HG03469 (cell line): ENCODE data around the gene SYPL2.
"Not testable (repeated sequence)": the region's sequence is repeated elsewhere in the genome, so short reads cannot be mapped to it uniquely, and the experiment has no call there.

ENCODE experiments used
- ATAC-seq: cut with Tn5 transposase; IDR thresholded peaks from one replicate; pipeline ENCODE4 v1.9.1; 2021; ENCODE audit warnings: mild to moderate bottlenecking, moderate library complexity, moderate number of reproducible peaks; ENCODE audit not compliant: unreplicated experiment

SYPL2 gene

DNA sequence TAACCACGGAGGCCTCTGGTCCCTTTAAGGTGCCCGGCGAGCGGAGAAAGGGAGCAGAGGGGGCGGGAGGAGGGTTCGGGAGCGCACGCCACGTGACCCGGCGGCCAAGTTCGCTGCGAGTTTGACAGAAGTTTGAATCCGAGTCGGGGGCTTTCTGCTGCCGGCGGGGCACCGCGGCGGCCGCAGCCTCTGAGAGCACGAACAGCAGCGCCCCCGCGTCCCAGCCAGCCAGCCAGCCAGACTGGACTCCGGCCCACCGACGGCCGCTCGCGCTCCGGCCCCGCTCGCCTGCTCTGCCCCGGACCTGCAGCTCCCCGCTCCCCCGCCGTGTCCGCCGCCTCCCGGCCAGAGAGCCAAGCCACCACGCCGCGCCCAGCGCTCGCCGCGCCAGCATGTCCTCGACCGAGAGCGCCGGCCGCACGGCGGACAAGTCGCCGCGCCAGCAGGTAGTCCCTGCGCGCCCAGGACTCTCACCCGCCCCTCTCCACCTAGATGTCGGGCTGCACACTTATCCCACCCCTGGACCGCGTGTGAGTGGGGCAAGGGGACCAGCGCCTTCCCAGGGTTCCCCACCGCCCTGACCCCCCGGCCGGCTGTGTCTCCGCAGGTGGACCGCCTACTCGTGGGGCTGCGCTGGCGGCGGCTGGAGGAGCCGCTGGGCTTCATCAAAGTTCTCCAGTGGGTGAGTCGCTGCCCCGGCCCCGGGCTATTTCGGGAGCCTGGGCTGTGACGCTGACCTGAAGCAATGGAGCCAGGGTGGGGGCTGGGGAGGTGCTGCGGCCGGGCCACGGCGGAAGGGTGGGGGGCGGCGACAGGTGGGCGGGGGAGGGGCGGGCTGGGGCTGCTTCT lies at the start of gene SYPL2:
TSS of gene SYPL2 (plus strand) at position 95 of the 849 bp plus-strand sequence. CDS start at position 393, 298 bp downstream.
- ATAC-seq, result no peak

DNA sequence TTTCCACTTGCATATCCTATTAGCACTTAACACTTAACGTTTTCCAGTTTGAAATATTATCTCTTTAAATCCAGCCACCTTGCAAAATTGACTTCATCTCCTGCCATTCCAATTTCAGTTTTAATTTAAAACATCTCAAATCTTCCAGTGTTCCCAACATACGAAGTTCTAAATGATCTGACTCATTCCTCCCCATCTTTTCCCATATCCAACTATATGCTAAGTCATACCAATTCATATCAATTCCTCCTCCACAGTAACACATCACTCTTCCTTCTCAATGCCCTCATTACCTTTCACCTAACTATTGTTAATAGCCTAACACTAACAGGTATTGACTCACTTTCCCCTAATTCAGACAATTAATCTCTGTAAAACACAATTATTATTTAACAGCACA lies 42.8 kb upstream of the SYPL2 start:
- ATAC-seq, result no peak

DNA sequence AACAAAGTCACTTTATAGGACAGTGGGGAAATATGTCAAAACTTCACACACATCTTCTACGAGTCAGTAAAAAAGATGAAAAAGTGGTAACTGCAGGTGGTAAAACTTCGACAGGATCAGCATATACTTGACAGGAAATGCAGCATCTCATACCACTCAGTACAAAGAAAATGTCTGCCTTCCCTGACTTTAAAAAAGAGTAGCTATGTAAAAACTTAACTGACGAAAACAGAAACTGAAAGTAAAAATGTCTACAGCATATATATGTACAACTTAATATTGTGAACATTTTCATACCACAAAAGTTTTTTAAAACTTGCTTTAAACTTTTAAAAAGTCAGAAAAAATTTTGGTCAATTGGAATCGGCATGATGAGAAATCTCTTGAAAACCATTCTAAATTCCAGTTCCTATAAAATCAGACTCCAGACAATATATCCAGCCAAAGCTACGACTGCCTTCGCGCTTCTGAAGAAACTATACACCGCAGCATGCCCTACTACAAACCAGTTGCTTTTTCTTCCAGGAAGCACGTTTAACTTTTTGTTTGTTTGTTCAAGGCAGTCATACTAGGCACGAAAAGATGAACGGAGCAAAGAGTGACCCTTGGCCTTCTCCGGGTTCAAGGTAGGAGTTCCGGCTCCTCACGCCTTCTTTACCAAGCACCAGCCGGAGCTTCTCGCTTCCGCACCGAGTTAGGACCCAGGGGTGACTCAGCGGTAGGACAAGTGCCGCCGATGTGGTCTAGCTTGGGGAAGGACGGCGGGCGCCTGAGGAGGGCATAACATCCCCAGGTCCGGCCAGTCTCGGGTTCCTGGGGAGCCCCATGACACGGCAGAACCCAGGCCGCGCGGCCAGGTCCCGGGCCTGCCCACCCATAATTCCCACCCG lies 40.7 kb upstream of the SYPL2 start:
- ATAC-seq, result peak; percentile 11

DNA sequence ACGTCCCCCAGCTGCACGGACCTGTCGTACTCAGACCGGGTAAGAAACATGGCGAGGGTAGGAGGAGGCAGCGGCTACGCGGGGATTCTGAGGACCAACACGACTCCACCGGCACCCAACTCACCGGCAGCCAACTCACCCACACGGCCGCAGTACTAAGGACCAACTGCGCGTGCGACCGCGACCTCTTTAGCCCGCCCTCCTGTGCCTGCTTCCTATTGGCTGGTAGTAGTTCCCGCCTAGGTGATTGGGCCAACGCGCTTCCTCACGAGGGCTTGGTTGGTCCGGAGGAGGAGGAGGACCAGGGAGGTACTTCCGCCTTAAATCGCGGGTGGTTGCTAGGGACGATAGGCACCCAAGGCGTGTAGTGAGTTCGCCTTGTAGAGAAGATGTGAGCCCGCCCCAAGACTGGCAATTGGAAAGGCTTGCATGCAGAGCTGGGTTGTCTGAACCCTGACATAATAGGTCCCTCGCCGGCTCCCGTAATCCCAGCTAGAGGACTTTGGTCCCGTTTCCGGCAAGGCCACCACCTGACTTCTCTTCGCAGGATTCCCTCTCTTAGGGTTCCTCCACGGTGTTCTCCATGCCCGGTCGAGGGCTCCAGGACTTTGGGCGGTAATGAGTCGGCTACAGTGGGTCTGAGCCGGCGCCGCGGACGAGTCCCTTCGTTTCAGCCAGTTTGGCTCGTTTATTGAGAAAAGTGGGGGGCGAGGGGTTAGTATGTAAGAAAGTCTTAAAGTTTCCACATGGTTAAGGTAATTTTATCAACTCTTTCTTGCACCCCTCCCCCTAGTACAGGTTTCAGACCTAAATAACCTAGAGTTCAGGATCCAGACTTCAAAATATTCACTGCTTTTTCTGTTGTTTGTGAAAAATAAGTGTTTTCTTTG lies 39.8 kb upstream of the SYPL2 start, which contains the start of gene PSMA5:
TSS of gene PSMA5 (minus strand) at position 168 of the 890 bp plus-strand sequence. CDS start at position 50, 118 bp downstream.
- ATAC-seq, result peak; percentile 84

DNA sequence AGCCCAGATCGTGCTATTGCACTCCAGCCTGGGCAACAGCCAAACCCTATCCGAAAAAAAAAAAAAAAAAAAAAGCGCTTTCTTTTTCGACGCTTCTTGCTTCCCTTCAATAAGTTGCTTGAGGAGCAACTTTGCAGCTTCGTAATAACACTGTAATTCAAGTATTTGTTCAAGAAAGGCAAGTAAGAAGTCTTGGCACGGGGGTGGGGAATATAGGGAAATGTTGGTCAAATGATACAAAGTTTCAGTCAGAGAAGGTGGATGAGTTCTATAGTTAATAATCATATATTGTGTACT lies 39.2 kb upstream of the SYPL2 start:
- ATAC-seq, result no peak

DNA sequence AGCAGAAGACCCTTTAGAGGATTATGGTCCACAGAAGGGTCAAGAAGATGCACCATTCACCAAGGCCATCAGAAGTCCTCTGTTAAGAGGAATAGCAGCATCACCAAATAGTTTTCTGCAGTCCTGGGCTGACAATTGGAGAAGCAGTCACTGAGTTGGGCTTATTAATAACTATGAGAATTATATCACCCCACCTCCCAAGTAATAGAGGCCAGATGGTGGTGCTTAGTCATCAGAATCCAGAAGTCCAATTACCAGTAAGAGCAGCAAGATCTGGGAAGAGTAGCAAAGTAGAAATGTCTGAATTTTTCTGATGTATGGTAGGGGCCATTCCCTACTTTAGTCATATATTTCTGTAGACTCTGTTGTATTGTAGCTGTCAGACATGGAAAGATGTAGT lies 34.0 kb upstream of the SYPL2 start:
- no peak for ATAC-seq

DNA sequence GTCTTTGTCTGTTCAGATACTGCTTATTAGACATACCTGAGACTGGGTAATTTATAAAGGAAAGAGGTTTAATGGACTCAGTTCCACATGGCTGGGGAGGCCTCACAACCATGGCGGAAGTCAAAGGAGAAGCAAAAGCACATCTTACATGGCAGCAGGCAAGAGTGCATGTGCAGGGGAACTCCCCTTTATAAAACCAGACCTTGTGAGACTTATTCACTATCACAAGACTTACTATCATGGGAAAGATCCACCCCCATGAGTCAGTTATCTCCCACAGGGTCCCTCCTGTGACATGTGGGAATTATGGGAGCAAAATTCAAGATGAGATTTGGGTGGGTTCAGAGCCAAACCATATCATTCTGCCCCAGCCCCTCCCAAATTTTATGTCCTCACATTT lies 33.0 kb upstream of the SYPL2 start:
- ATAC-seq, result no peak

DNA sequence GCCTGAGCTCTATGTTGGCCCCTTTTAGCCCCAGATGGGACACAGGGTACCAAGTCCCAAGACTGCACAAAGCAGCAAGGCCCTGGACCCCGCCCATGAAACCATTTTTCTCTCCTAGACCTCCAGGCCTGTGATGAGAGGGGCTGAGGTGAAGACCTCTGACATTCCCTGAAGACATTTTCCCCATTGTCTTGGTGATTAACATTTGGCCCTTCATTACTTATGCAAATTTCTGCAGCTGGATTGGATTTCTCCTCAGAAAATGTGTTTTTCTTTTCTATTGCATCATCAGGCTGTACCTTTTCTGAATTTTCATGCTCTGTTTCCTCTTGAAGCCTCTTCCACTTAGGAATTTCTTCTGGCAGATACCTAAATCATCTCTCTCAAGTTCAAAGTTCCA lies 31.9 kb upstream of the SYPL2 start:
- ATAC-seq, result no peak

DNA sequence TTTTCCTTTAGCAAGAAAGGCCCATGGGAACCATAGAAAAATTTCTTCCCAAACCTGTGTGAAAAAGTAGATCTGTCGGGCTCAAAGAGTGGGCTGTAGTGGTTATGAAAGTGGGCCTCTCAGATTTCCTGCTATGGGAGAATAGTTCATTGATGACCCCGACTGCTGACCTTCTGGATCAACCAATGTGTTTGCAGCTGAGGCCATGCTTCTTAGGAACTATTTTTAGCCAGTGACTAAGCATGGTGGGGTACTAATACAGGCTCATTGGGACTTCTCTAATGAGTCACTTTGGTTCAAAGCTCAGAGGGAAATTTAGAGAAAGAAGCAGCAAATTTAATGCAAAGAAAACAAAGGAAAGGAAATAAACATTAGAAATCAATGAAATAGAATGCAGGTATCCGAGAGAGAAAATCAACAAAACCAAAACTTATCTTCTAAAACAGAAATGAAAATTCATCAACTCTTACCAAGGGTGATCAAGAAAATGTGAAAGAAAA lies 27.5 kb upstream of the SYPL2 start:
- ATAC-seq, result no peak

DNA sequence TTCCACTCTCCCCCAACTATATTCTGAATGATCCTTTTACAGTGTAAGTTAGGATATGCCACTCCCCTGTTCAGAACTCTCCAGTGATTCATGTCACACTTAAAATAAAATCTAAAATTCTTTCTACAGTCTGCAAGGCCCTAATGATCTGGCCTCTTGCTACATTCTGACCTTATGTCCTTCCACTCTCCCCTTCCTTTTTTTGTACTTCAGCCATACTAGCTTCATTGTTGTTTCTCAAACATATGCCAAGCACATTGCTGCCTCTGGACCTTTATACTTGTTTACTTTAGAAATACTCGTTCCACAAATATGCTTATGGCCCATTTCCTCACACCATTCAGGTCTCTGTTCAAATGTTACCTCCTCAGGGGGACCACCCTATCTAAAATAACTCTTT lies 25.3 kb upstream of the SYPL2 start:
- ATAC-seq, result no peak

DNA sequence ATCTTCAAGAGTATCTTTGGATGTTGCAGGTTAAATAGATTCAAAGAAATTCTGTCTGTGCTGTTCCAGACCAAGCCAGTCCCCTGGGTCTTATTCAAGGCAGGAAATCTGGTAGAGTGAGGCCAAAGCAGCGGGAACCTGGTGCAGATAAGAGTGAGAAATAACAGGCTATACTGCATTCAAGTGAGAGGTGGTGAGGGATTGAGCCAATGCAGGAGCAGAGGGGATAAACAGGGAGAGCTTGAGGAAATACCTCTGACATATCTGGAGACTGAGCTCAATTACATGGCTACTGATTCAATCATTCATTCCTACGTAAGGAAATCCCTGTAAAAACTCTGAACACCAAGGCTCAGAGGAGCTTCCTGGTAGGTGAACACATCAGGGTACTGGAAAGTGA lies 22.9 kb upstream of the SYPL2 start:
- ATAC-seq, result no peak

DNA sequence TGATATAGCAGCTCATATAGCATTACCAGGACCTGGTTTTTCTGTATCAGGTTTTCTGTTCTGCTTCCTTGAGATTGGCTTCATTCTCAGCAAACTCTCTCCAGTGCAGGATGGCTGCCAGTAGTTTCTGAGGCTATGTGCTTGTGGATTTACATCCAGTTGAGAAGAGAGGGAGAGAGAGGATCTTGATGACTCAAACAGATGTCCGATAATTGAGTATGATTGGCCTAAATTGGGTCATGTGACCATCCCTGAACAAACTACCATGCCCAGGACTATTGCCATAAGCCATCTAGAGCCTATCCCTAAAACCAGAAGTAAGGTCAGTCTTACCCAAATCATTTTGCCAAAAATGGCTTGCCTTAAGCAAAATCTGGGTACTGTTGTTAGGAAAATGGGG lies 22.0 kb upstream of the SYPL2 start:
- ATAC-seq, result no peak

DNA sequence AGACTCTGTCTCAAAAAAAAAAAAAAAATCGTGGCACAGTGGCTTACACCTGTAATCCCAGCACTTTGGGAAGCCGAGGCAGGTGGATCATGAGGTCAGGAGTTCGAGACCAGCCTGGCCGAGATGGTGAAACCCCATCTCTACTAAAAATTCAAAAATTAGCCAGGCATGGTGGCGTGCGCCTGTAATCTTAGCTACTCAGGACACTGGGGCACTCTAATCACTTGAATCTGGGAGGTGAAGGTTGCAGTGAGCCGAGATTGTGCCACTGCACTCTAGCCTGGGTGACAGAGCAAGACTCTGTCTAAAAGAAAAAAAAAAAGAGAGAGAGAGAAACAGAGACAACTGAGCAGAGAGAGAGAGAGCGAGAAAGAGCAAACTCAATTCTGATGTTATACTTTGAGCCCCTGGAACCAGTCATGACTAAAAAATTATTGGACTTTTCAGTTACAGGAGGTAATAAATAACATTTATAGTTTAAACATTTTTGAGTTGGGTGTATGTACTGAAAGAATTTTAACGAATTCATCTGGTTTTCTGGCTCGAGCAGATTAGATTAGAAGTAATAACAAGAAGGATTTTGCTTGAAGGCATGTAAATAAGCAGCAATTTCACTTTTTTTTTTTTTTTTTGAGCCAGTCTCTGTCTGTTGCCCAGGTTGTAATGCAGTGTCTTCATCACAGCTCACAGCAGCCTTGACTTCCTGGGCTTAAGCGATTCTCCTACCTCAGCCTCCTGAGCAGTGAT lies 20.2 kb upstream of the SYPL2 start:
- ATAC-seq, result not testable (repeated sequence)

DNA sequence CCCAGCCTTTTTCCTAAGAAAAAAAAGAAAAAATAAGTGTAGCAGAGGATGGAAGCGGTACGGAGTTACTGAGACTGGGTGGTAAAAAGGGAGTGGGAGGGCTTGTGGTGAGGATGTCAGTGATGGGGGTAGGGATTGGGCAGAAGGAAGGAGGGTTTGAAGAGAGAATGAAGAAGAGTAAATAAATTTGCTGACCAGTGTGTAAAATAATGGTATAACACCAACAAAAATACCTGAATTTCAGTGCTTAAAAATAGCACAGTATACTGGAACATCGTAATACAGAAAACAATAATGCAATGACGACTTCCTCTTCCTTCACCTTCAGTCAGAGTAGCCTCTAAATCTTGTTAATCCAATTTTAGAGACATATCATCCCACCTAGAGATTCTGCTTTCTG lies 18.8 kb upstream of the SYPL2 start:
- ATAC-seq, result no peak

DNA sequence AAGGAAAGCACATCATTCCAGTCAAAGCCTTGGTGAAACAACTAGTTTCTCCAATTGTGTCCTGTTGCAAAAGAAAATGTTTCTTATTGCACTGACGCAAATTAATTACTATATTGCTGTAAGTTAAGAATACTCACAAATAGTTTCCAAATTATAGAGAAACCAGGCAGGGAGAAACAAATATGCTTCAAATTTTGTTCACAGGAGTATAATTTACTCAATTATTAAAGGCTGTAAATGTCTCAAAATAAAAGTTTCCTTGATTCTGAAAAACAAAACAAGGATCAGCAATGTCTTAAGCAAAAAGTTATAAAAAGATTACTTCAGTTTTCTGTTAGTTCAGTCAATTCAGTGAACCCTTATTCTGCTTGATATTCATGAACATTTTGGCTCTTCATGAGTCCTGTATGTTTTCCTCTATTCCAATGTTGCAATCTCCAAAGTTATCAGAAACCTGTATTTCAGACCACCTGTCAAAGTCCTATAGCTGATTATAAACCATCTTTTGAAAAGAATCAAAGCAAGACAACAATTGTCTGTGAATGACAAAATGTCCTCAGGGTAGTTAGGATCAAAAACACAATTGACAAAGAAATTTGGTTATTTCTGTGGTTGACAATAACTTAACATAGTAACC lies 11.7 kb upstream of the SYPL2 start:
- ATAC-seq, result no peak

DNA sequence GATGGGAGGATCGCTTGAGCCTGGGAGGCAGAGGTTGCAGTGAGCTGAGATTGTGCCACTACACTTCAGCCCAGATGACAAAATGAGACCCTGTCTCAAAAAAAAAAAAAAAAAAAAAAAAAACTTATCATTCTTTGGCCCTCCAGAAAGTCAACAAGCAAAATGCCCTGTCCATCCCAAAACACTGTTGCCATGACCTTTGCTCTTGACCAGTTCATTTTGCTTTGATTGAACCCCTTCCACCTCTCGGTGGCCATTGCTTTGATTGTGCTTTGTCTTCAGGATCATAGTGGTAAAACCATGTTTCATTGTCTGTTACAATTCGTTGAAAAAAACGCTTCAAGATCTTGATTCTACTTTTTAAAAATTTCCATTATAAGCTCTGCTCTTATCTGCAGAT lies 8.5 kb upstream of the SYPL2 start:
- ATAC-seq, result no peak

DNA sequence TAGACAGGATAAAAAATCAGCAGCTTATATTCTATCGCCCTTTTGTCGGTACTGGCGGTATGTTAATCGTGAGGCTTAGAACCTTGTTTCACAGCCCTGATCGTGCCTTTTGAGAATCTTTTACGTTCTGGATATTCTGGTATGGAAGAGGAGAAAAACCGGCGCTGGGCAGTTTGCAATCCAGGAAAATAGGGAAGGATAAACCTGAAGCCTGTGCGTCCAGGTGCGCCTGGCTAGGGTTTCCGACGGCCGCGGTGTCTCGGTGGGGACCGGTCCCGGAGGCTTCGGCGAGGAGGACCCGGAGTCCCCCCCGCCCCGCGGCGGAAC lies 258 bp upstream of the SYPL2 start:
- no peak for ATAC-seq

DNA sequence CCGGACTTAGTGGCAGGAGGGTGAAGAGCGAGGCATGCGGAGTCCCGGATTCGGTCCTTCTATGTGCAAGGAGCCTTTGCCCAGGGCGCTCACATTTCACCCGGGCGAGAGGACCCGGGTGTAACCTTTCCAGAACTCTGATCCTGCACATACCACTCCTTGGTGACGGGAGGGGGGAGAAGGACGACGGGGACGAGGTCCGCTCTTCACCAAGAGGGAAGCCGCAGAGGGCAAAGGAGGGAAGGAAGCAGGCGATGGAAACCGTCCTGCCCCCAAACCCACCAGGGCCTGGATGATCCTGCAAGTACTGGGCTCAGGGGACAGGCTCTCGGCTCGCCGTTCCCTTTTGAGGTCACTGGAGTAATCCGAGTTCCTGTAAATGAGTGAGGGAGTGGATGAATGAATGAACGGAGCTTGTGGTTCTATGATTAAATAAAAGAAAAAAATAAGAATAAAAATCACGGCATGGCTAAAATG lies 993 bp downstream of the SYPL2 start:
- ATAC-seq, result no peak

DNA sequence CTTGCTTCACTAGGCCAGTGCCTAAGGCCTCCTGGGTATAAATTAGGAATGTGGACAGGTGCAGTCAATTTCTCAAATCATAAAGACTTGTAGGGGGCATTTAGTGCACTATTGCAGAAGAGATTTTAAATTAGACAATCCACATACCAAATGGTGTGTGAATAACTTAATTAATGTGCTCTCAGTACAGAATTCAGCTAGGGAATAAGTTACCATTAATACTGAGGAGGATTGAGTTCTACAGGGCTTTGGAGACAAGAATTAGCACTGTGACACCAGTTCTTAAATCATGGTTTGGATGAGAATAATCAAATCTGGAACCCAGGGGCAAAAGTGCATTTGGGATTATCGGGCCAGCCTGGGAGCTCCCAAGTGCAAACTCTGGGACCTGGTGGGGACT lies 1.7 kb downstream of the SYPL2 start:
- no peak for ATAC-seq

DNA sequence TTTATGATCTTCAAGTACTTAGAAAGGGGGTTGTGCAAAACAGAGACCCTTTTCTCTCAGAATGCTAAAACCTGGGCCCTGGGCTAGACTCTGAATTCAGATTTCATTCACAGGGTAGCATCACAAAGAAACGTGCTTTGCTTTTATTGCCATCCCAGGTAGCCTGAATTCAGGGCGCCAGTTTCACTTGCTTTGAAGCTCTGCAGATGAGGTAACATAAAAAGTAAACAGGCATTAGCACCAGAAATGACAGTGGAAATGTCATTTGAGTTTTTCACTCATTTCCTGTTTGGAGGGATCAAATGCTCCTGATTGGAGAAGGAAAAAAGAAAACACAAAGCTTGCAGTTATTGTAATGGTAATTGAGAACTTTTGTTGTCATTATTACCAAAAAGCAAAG lies 2.6 kb downstream of the SYPL2 start:
- ATAC-seq, result no peak
